22Rv1 (cell line): ENCODE measurements around the gene HSPA6.

ENCODE experiments used
- CTCF ChIP-seq: fragments of 450-650 bp; IDR thresholded peaks from 2 replicates; pipeline ENCODE4 v1.5.1; 2017; ENCODE audit warnings: mild to moderate bottlenecking
- ZFX ChIP-seq: fragments of 450-650 bp; IDR thresholded peaks from 2 replicates; pipeline ENCODE4 v1.6.1; 2017; ENCODE audit warnings: antibody characterized with exemption, borderline replicate concordance

- TF ChIP-seq CTCF = no peak
- no peak for TF ChIP-seq ZFX
Measured at GRCh38 chr1:161482610-161483009, 41.7 kb upstream of the HSPA6 start.
